ENCODE data around the gene ANKRD11. TPM values are rescaled to one million over a fixed set of nuclear protein-coding genes. Genes with fewer than 3 reads are reported as not detected.

Gene ANKRD11
- total RNA-seq, 1 donor from 2014 or later = 164 TPM

DNA sequence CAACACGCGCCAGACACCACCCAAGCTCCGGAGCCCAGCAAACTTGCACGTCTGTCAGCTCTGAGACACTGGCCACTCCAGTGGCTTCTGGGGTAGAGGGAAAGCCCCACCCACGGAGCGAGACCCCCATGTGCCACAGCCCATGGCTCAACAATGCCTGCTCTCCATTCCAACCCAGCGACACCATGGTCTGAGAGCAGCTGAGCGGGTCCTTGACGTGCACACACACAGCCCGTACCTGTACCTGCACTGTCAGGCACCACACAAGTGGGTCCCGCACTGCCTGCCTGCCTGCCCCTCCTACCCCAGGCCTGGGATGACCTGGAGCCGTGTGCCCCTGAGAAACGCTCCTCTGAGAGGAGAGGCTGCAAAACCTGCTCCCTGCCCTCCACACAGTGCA is 195.9 kb downstream of the ANKRD11 start:
- TF ChIP-seq, protein P1, sequence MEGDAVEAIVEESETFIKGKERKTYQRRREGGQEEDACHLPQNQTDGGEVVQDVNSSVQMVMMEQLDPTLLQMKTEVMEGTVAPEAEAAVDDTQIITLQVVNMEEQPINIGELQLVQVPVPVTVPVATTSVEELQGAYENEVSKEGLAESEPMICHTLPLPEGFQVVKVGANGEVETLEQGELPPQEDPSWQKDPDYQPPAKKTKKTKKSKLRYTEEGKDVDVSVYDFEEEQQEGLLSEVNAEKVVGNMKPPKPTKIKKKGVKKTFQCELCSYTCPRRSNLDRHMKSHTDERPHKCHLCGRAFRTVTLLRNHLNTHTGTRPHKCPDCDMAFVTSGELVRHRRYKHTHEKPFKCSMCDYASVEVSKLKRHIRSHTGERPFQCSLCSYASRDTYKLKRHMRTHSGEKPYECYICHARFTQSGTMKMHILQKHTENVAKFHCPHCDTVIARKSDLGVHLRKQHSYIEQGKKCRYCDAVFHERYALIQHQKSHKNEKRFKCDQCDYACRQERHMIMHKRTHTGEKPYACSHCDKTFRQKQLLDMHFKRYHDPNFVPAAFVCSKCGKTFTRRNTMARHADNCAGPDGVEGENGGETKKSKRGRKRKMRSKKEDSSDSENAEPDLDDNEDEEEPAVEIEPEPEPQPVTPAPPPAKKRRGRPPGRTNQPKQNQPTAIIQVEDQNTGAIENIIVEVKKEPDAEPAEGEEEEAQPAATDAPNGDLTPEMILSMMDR (conservative IDR thresholded peaks at IDR 0.05) = no peak
- no peaks in the 10 kb centered on the region for H3K9me3 Mint-ChIP-seq
- H3K4me3 Mint-ChIP-seq = peak overlapping the region; percentile 4
- no peaks in the 10 kb centered on the region for H3K27me3 Mint-ChIP-seq (ENCODE audit: low read depth)
- peaks cover 5% of the 10 kb centered on the region for H3K36me3 Mint-ChIP-seq (ENCODE audit: low read depth)
- no peak overlapping the region for H3K27ac Mint-ChIP-seq (ENCODE audit: unreplicated experiment)
- H3K4me1 Mint-ChIP-seq = peaks cover 37% of the 10 kb centered on the region
- no peak for DNase-seq (ENCODE audit: low read depth, low spot score)

DNA sequence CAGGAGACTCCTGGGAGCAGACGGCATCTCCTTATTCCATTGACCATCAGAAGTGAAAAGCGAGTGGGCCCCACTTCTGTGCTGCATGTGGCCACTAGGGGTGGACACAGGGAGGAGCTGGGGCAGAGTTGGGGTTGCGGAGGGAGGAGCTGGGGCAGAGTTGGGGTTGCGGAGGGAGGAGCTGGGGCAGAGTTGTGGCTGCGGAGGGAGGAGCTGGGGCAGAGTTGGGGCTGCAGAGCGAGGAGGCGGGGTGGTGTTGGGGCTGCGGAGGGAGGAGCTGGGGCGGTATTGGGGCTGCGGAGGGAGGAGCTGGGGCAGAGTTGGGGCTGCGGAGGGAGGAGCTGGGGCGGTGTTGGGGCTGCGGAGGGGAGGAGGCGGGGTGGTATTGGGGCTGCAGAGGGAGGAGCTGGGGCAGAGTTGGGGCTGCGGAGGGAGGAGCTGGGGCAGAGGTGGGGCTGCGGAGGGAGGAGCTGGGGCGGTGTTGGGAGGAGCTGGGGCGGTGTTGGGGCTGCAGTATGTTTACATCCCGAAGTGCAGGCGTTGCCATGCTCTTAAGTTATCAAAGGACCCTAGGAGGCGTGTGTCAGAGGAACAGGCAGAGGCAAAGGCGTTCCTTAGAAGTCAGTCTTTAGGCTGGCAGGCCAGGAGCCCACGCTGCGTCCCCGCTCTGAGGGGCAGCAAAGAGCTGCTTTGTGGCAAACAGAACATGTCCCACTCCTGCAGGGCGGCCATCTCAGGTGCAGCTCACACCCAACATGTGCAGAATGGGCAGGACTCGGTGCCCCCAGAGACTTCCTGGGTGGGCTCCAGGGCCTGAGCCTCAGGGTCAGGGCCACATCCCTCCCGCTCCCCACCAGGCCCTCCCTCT is 196.9 kb downstream of the ANKRD11 start:
- TF ChIP-seq, protein P1 (conservative IDR thresholded peaks at IDR 0.05) = no peak
- DNase-seq (ENCODE audit: low read depth, low spot score) = no peak
- peaks cover 40% of the 10 kb centered on the region for H3K4me1 Mint-ChIP-seq
- no peaks in the 10 kb centered on the region for H3K27me3 Mint-ChIP-seq (ENCODE audit: low read depth)
- H3K9me3 Mint-ChIP-seq = no peaks in the 10 kb centered on the region
- no peak overlapping the region for H3K4me3 Mint-ChIP-seq
- H3K27ac Mint-ChIP-seq (ENCODE audit: unreplicated experiment) = no peak overlapping the region
- peaks cover 5% of the 10 kb centered on the region for H3K36me3 Mint-ChIP-seq (ENCODE audit: low read depth)

DNA sequence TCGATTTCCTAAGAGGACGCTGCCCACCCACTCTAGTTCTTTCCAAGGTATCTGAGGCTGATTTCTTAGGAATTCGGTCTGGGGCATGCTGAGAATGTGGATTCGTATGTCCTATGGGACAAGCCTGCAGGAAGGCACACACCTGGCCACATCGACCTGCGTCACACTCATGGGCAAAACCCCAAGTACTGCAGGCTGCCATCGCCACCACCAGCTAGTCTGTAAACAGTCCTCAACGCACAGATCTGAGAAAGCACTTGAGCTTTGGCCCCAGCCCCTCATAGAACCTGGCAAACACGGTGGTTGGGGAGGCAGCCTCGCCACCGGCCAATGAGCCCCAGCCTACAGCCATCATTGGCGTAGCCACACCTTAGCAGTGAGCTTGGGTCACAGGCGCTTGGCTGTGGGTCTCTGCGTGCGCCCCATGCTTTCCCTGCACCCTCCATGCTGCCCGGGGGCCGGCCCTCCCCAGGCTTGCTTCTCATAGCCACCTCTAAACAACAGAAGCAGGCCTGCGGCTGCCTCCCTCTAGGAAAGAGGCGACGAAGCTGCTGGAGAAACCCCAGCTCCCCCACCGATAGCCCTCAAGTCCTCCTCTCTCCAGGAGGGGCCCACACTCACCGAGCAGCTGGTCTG is 197.8 kb downstream of the ANKRD11 start:
- Mint-ChIP-seq H3K27me3 (ENCODE audit: low read depth) (no peaks in the 10 kb centered on the region), H3K4me1 (peaks cover 43% of the 10 kb centered on the region), H3K4me3 (no peak overlapping the region), H3K9me3 (no peaks in the 10 kb centered on the region), H3K36me3 (ENCODE audit: low read depth) (peaks cover 3% of the 10 kb centered on the region), H3K27ac (ENCODE audit: unreplicated experiment) (no peak overlapping the region)
- no peak for DNase-seq (ENCODE audit: low read depth, low spot score)
- TF ChIP-seq, protein P1 (conservative IDR thresholded peaks at IDR 0.05) = no peak

DNA sequence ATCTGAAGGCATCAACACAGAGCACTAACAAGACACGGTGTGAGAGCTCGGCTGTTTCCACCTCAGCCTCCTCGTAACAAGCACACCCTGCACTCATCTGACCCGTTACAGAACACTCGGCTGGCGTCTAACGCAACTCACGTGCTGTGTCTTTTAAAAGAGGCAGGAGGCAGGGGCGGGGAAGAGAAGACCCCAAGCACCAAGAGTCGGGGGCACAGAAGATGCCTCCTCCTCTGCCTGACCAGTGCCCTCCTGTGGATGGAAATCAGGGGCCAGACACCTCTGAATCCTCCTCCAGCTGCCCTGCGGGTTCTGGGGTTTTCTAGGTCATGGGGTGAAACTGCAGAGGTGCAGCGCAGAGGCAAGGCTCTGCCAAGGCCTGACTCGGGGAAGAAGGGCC is 198.6 kb downstream of the ANKRD11 start:
- TF ChIP-seq, protein P1 (conservative IDR thresholded peaks at IDR 0.05) = no peak
- H3K4me3 Mint-ChIP-seq = peak overlapping the region; percentile 21
- no peak overlapping the region for H3K27ac Mint-ChIP-seq (ENCODE audit: unreplicated experiment)
- H3K4me1 Mint-ChIP-seq = peaks cover 43% of the 10 kb centered on the region
- H3K9me3 Mint-ChIP-seq = no peaks in the 10 kb centered on the region
- no peaks in the 10 kb centered on the region for H3K36me3 Mint-ChIP-seq (ENCODE audit: low read depth)
- DNase-seq (ENCODE audit: low read depth, low spot score) = no peak
- no peaks in the 10 kb centered on the region for H3K27me3 Mint-ChIP-seq (ENCODE audit: low read depth)

DNA sequence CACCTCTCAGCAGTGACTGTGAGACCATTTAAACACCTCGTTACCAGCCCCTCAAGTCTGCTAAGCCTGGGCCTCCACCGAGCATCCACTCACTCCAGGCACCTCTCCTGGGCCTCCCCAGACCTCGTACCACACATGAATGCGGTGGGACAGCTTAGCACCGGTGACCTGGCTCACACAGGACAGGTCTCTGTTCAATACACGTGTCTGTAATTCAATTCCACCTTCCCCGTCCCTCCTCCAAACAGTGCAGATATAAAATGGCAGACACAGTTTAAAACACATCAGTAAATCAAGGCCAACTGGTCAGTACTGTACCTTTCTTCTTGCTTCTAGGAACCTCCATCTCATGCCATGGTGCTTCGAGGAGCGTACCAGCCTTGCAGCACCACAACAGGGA is 199.0 kb downstream of the ANKRD11 start:
- Mint-ChIP-seq H3K27me3 (ENCODE audit: low read depth) (no peaks in the 10 kb centered on the region), H3K4me1 (peaks cover 43% of the 10 kb centered on the region), H3K36me3 (ENCODE audit: low read depth) (no peaks in the 10 kb centered on the region), H3K27ac (ENCODE audit: unreplicated experiment) (peak overlapping the region; percentile 57), H3K4me3 (peak overlapping the region; percentile 21), H3K9me3 (no peaks in the 10 kb centered on the region)
- TF ChIP-seq, protein P1 (conservative IDR thresholded peaks at IDR 0.05) = no peak
- DNase-seq (ENCODE audit: low read depth, low spot score) = no peak
